Smooth muscle cell (in vitro differentiated cells): ENCODE results near the gene LTB4R. TPM values are rescaled to one million over a fixed set of nuclear protein-coding genes. Genes with fewer than 3 reads are reported as not detected.

ENCODE experiments used
- DNase-seq: peaks from one replicate; lab custom pipeline; 2025; ENCODE audit not compliant: unreplicated experiment; lab: John Stamatoyannopoulos, UW
- H2AFZ ChIP-seq: fragments of 200-600 bp; sonication (generic); 2 replicates; pipeline ENCODE4 v1.6.0; 2016; ENCODE audit warnings: antibody characterized with exemption, low read depth, mild to moderate bottlenecking
- H3F3A ChIP-seq: fragments of 200-600 bp; sonication (generic); 2 replicates; pipeline ENCODE4 v1.6.0; 2017; ENCODE audit warnings: antibody characterized with exemption, low read depth
- H3K27ac ChIP-seq: fragments of 200-600 bp; sonication (generic); 2 replicates; pipeline ENCODE4 v1.5.1; 2016; ENCODE audit warnings: low read depth, mild to moderate bottlenecking
- H3K27me3 ChIP-seq: fragments of 200-600 bp; sonication (generic); 2 replicates; pipeline ENCODE4 v1.6.1; 2016; ENCODE audit warnings: low read depth, mild to moderate bottlenecking
- H3K36me3 ChIP-seq: fragments of 200-600 bp; sonication (generic); 2 replicates; pipeline ENCODE4 v1.5.1; 2016; ENCODE audit warnings: low read depth
- H3K4me1 ChIP-seq: fragments of 200-600 bp; sonication (generic); 2 replicates; pipeline ENCODE4 v1.5.1; 2016; ENCODE audit warnings: low read depth
- H3K4me2 ChIP-seq: fragments of 200-600 bp; sonication (generic); 2 replicates; pipeline ENCODE4 v1.6.0; 2016; ENCODE audit warnings: mild to moderate bottlenecking
- H3K4me3 ChIP-seq: fragments of 200-600 bp; sonication (generic); 2 replicates; pipeline ENCODE4 v1.5.1; 2016; ENCODE audit warnings: mild to moderate bottlenecking
- H3K79me2 ChIP-seq: fragments of 200-600 bp; sonication (generic); 2 replicates; pipeline ENCODE4 v1.6.0; 2016; ENCODE audit warnings: low read depth, mild to moderate bottlenecking
- H3K9ac ChIP-seq: fragments of 200-600 bp; sonication (generic); 2 replicates; pipeline ENCODE4 v1.6.0; 2016; ENCODE audit warnings: low read depth
- H3K9me3 ChIP-seq: fragments of 200-600 bp; sonication (generic); replicated peaks from 2 replicates; pipeline ENCODE4 v1.5.1; 2016; ENCODE audit warnings: low read depth
- H4K20me1 ChIP-seq: fragments of 200-600 bp; sonication (generic); 2 replicates; pipeline ENCODE4 v1.6.0; 2016; ENCODE audit warnings: low read depth
- CTCF ChIP-seq: fragments of 200-600 bp; sonication (generic); IDR thresholded peaks from 2 replicates; pipeline ENCODE4 v1.5.1; 2017; ENCODE audit warnings: borderline replicate concordance, mild to moderate bottlenecking, antibody characterized with exemption; ENCODE audit not compliant: insufficient read depth, poor library complexity, severe bottlenecking
- WGBS: methylation state at CpG from one replicate; pipeline ENCODE4 v1.1.7; 2016; ENCODE audit warnings: low lambda C conversion rate; 5-methylcytosine and 5-hydroxymethylcytosine counted together
- polyA plus RNA-seq: library from polyadenylated mRNA; unstranded; fragments of >200 nt; fragmentation: Nextera tagmentation; extraction: Ambion mirVana; gene quantifications from 2 replicates; pipeline ENCODE4 v1.2.1, GENCODE V29; 2016
- total RNA-seq: library from RNA; depleted of rRNA; stranded (reverse); fragments of >200 nt; gene quantifications from 2 replicates; pipeline ENCODE4 v1.2.3, GENCODE V29; 2014

Gene LTB4R
- total and polyA plus RNA-seq, 2 experiments from 2014 or later = 1.6 to 2.7 TPM

GRCh38 chr14:24263848-24264247, 47.5 kb upstream of the LTB4R start:
- H3K9me3 ChIP-seq = no peaks in the 10 kb centered on the region
- H3K9ac ChIP-seq = no peak overlapping the region
- H3K36me3 ChIP-seq = no peaks in the 10 kb centered on the region
- H3K79me2 ChIP-seq = no peaks in the 10 kb centered on the region
- H3K27me3 ChIP-seq = no peaks in the 10 kb centered on the region
- no peak for DNase-seq
- H3K27ac ChIP-seq = peak overlapping the region; percentile 63
- H3K4me2 ChIP-seq = no peak overlapping the region
- TF ChIP-seq CTCF = no peak
- no peaks in the 10 kb centered on the region for H3F3A ChIP-seq
- 56% methylated on average over 6 of the region's 6 CpGs for WGBS
- H2AFZ ChIP-seq = no peak overlapping the region
- H3K4me1 ChIP-seq = no peaks in the 10 kb centered on the region
- no peaks in the 10 kb centered on the region for H4K20me1 ChIP-seq
- H3K4me3 ChIP-seq = no peak overlapping the region

GRCh38 chr14:24264298-24264697, 47.0 kb upstream of the LTB4R start:
- Histone ChIP-seq H3K4me1 (no peaks in the 10 kb centered on the region), H3K79me2 (no peaks in the 10 kb centered on the region), H2AFZ (no peak overlapping the region), H3F3A (no peaks in the 10 kb centered on the region), H3K27me3 (no peaks in the 10 kb centered on the region), H3K4me3 (no peak overlapping the region), H3K27ac (peak overlapping the region; percentile 63), H3K9ac (no peak overlapping the region), H3K36me3 (no peaks in the 10 kb centered on the region), H3K9me3 (no peaks in the 10 kb centered on the region), H4K20me1 (no peaks in the 10 kb centered on the region), H3K4me2 (no peak overlapping the region)
- no peak for TF ChIP-seq CTCF
- WGBS = 70% methylated on average over 6 of the region's 6 CpGs
- no peak for DNase-seq

- DNase-seq = no peak
- H3K36me3 ChIP-seq = no peaks in the 10 kb centered on the region
- H3K9me3 ChIP-seq = no peaks in the 10 kb centered on the region
- H3F3A ChIP-seq = no peaks in the 10 kb centered on the region
- WGBS = 89% methylated on average over 18 of the region's 18 CpGs
- H3K27ac ChIP-seq = no peak overlapping the region
- TF ChIP-seq CTCF = no peak
- H3K4me3 ChIP-seq = no peak overlapping the region
- H3K4me2 ChIP-seq = no peak overlapping the region
- H2AFZ ChIP-seq = no peak overlapping the region
- H3K4me1 ChIP-seq = no peaks in the 10 kb centered on the region
- H4K20me1 ChIP-seq = no peaks in the 10 kb centered on the region
- H3K27me3 ChIP-seq = no peaks in the 10 kb centered on the region
- H3K79me2 ChIP-seq = no peaks in the 10 kb centered on the region
- H3K9ac ChIP-seq = no peak overlapping the region
These were observed 44.7 kb upstream of the LTB4R start for GRCh38 chr14:24266344-24267244.

GRCh38 chr14:24267516-24267915, 43.8 kb upstream of the LTB4R start:
- no peaks in the 10 kb centered on the region for H3K4me1 ChIP-seq
- no peaks in the 10 kb centered on the region for H3F3A ChIP-seq
- H3K27me3 ChIP-seq = no peaks in the 10 kb centered on the region
- no peak overlapping the region for H3K27ac ChIP-seq
- no peaks in the 10 kb centered on the region for H3K9me3 ChIP-seq
- H3K79me2 ChIP-seq = no peaks in the 10 kb centered on the region
- no peaks in the 10 kb centered on the region for H3K36me3 ChIP-seq
- no peak overlapping the region for H2AFZ ChIP-seq
- no peak for DNase-seq
- H3K9ac ChIP-seq = no peak overlapping the region
- TF ChIP-seq CTCF = no peak
- H3K4me2 ChIP-seq = no peak overlapping the region
- 98% methylated on average over 9 of the region's 9 CpGs for WGBS
- no peaks in the 10 kb centered on the region for H4K20me1 ChIP-seq
- H3K4me3 ChIP-seq = no peak overlapping the region
